ENCODE measurements around the gene PRCD. TPM values are rescaled to one million over a fixed set of nuclear protein-coding genes. Genes with fewer than 3 reads are reported as not detected.

PRCD gene
- polyA plus RNA-seq, 1 donor (not counting 4 experiments of a cell fraction or from before 2014, with no cell fraction given), result 1.2 TPM

GRCh38 chr17:76502341-76503211, 37.3 kb upstream of the PRCD start:
- H3K4me3 ChIP-seq (ENCODE audit: control insufficient read depth in 2 of 3, extremely low read depth in 1 of 3, insufficient read depth in 2 of 3, low read depth in 1 of 3, low read length in 3 of 3), result no peak overlapping the region
- no peak for TF ChIP-seq EZH2 (IDR thresholded peaks at IDR 0.05; ENCODE audit: low read length)
- H4K20me1 ChIP-seq (ENCODE audit: control insufficient read depth, extremely low read depth, insufficient read depth, low read length), result peaks cover 3% of the 10 kb centered on the region
- no peaks in the 10 kb centered on the region for H3K36me3 ChIP-seq (ENCODE audit: control insufficient read depth in 2 of 2, extremely low read depth in 1 of 2, insufficient read depth in 2 of 2, low read length in 2 of 2)
- H3K9me3 ChIP-seq (ENCODE audit: control insufficient read depth, low read depth, low read length), result no peaks in the 10 kb centered on the region
- H3K9me1 ChIP-seq (ENCODE audit: control insufficient read depth, extremely low read depth, insufficient read depth, low read length), result peaks cover 3% of the 10 kb centered on the region
- H3K4me2 ChIP-seq (ENCODE audit: control insufficient read depth, extremely low read depth, insufficient read depth, low read depth, low read length), result no peak overlapping the region
- dilution Hi-C loops (cut with MboI; ENCODE audit: extremely low pct_ligation_motif_present, low sequenced_read_pairs), result no loop called here
- H2AFZ ChIP-seq (ENCODE audit: control insufficient read depth, low read length), result no peak overlapping the region
- no peak overlapping the region for H3K27ac ChIP-seq (ENCODE audit: control insufficient read depth, insufficient read depth, low read length)
- FAIRE-seq, result no peak
- H3K4me1 ChIP-seq (ENCODE audit: control insufficient read depth, extremely low read depth, insufficient read depth, low read length), result peaks cover 33% of the 10 kb centered on the region
- peaks cover 9% of the 10 kb centered on the region for H3K27me3 ChIP-seq (ENCODE audit: control insufficient read depth, extremely low read depth, insufficient read depth, low read length)
- H3K9ac ChIP-seq (ENCODE audit: control insufficient read depth, extremely low read depth, insufficient read depth, low read length), result no peak overlapping the region
- no peak for DNase-seq (ENCODE audit: low read depth, low spot score)
- H3K79me2 ChIP-seq (ENCODE audit: control insufficient read depth, insufficient read depth, low read length), result peaks cover 34% of the 10 kb centered on the region

GRCh38 chr17:76504117-76504516, 35.7 kb upstream of the PRCD start:
- FAIRE-seq (no peak), DNase-seq (ENCODE audit: low read depth, low spot score) (no peak)
- Histone ChIP-seq H3K9me3 (ENCODE audit: control insufficient read depth, low read depth, low read length) (no peaks in the 10 kb centered on the region), H3K79me2 (ENCODE audit: control insufficient read depth, insufficient read depth, low read length) (peaks cover 21% of the 10 kb centered on the region), H2AFZ (ENCODE audit: control insufficient read depth, low read length) (no peak overlapping the region), H3K4me1 (ENCODE audit: control insufficient read depth, extremely low read depth, insufficient read depth, low read length) (peaks cover 19% of the 10 kb centered on the region), H3K9ac (ENCODE audit: control insufficient read depth, extremely low read depth, insufficient read depth, low read length) (no peak overlapping the region), H3K4me3 (ENCODE audit: control insufficient read depth in 2 of 3, extremely low read depth in 1 of 3, insufficient read depth in 2 of 3, low read depth in 1 of 3, low read length in 3 of 3) (no peak overlapping the region), H3K27me3 (ENCODE audit: control insufficient read depth, extremely low read depth, insufficient read depth, low read length) (peaks cover 18% of the 10 kb centered on the region), H3K27ac (ENCODE audit: control insufficient read depth, insufficient read depth, low read length) (no peak overlapping the region), H4K20me1 (ENCODE audit: control insufficient read depth, extremely low read depth, insufficient read depth, low read length) (no peaks in the 10 kb centered on the region), H3K36me3 (ENCODE audit: control insufficient read depth in 2 of 2, extremely low read depth in 1 of 2, insufficient read depth in 2 of 2, low read length in 2 of 2) (no peaks in the 10 kb centered on the region), H3K9me1 (ENCODE audit: control insufficient read depth, extremely low read depth, insufficient read depth, low read length) (no peaks in the 10 kb centered on the region), H3K4me2 (ENCODE audit: control insufficient read depth, extremely low read depth, insufficient read depth, low read depth, low read length) (no peak overlapping the region)
- no peak for TF ChIP-seq CTCF (optimal IDR thresholded peaks at IDR 0.05 in 1 of 3, IDR thresholded peaks at IDR 0.05 in 1 of 3, conservative IDR thresholded peaks at IDR 0.05 in 1 of 3; ENCODE audit: extremely low read depth in 1 of 3, insufficient read depth in 2 of 3, low read length in 3 of 3)
- TF ChIP-seq EZH2 (IDR thresholded peaks at IDR 0.05; ENCODE audit: low read length), result no peak
- dilution Hi-C loops (cut with MboI; ENCODE audit: extremely low pct_ligation_motif_present, low sequenced_read_pairs), result no loop called here

Measured in keratinocyte (primary cell).